Testis (tissue), 3 donors: ENCODE results near the gene PPME1. TPM values are rescaled to one million over a fixed set of nuclear protein-coding genes. Genes with fewer than 3 reads are reported as not detected.
"Not testable (repeated sequence)": the region's sequence is repeated elsewhere in the genome, so short reads cannot be mapped to it uniquely, and the experiment has no call there.

Experiments used
- DNase-seq: peaks from one replicate; pipeline ENCODE4 v3.0.0-alpha.2; 2019
- H3K27ac ChIP-seq, 2 donors: fragments of 200-600 bp; sonication (generic); one replicate each; pipeline ENCODE4 v1.5.1; 2019
- H3K27me3 ChIP-seq: fragments of 200-600 bp; sonication (generic); one replicate; pipeline ENCODE4 v1.5.1; 2019
- H3K36me3 ChIP-seq: fragments of 200-600 bp; sonication (generic); one replicate; pipeline ENCODE4 v1.5.1; 2017; ENCODE audit warnings: low read depth; ENCODE audit errors: missing control alignments
- H3K4me1 ChIP-seq: fragments of 200-600 bp; sonication (generic); one replicate; pipeline ENCODE4 v1.5.1; 2019
- H3K4me3 ChIP-seq, 2 donors: fragments of 200-600 bp; sonication (generic); one replicate each; pipeline ENCODE4 v1.5.1; 2017 to 2019
- H3K9me3 ChIP-seq: fragments of 200-600 bp; sonication (generic); one replicate; pipeline ENCODE4 v1.5.1; 2017
- POLR2A ChIP-seq: fragments of 450-650 bp; IDR thresholded peaks from one replicate; pipeline ENCODE4 v1.6.1; 2017; ENCODE audit warnings: antibody characterized with exemption, mild to moderate bottlenecking, moderate library complexity
- WGBS, 2 donors: methylation state at CpG; one replicate each; pipeline ENCODE4 v1.1.5; 2018; 5-methylcytosine and 5-hydroxymethylcytosine counted together
- intact Hi-C: fragments of 100-400 bp; cut with DNase I; formaldehyde crosslinking; loops from one replicate; pipeline ENCODE4 v1.15.1; 2023; ENCODE audit warnings: low total_unique reads
- polyA plus RNA-seq: library from polyadenylated mRNA; stranded (reverse); fragments of 350-450 nt; fragmentation: Illumina TruSeq; extraction: RNeasy Lipid Tissue Mini Kit (QIAGEN cat#74804); gene quantifications from one replicate; pipeline ENCODE4 v1.2.3, GENCODE V29; 2014; ENCODE audit warnings: low read depth, low replicate concordance; ENCODE audit not compliant: insufficient read depth
- total RNA-seq, 2 donors: library from RNA; depleted of rRNA; stranded (reverse); fragments of >200 nt; gene quantifications; one replicate each; pipeline ENCODE4 v1.2.3, GENCODE V29; 2016
- TF ChIP-seq, protein P1 (sequence below), 3 experiments: fragments of 450-650 bp in 2 of 3; fragments of 200-600 bp in 1 of 3; sonication (generic) in 1 of 3; IDR thresholded peaks; one replicate each; pipeline ENCODE4 v1.5.1; 2016 to 2019; ENCODE audit warnings: antibody characterized with exemption in 3 of 3, mild to moderate bottlenecking in 2 of 3, moderate library complexity in 1 of 3

The PPME1 gene
- total and polyA plus RNA-seq, 3 donors from 2014 or later = 67.1 to 90.9 (median 68.9) TPM

DNA sequence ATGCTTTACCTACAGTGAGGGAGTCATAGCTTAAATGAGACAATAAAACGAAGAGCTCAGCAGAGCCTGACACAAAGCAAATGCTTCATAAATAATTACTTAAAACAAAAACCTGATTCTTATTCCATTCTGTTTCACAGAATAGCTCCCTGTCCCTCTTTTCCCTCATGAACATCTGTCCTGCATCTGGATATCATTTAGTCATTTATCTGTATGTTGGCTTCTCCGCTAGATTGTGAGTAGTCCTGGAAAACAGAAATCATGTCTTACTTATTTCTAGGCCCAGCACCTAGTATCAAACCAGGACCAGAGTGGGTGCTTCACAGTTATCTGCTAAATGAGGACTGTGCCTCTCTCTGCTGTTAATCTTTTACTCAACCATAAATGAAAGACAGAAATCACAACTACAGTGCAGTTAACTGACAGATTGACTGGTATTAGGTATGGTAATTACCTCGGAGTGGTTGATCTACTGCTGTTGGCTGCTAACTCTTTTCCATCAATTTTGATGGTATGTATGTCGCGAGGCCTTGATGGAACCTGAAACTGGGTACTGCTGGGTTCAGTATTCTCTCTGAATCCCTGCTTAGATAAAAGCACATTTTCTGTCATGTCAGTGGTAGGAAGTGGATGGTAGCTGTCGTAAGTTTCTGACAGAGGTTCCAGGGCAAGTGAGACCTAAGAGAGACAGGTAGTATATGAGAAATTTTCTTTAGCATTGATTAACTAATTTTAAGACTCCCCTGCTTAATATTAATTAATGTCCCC, 31.8 kb upstream of the PPME1 start:
- intact Hi-C loops = no loop called here
- Histone ChIP-seq H3K27ac (peak overlapping the region in 1 of 2 donors; percentile 66), H3K27me3 (no peaks in the 10 kb centered on the region), H3K36me3 (no peaks in the 10 kb centered on the region), H3K4me3 (no peak overlapping the region), H3K9me3 (no peaks in the 10 kb centered on the region), H3K4me1 (no peaks in the 10 kb centered on the region)
- 88 to 90% methylated on average over 6 of the region's 6 CpGs for WGBS, 2 donors
- TF ChIP-seq, protein P1, sequence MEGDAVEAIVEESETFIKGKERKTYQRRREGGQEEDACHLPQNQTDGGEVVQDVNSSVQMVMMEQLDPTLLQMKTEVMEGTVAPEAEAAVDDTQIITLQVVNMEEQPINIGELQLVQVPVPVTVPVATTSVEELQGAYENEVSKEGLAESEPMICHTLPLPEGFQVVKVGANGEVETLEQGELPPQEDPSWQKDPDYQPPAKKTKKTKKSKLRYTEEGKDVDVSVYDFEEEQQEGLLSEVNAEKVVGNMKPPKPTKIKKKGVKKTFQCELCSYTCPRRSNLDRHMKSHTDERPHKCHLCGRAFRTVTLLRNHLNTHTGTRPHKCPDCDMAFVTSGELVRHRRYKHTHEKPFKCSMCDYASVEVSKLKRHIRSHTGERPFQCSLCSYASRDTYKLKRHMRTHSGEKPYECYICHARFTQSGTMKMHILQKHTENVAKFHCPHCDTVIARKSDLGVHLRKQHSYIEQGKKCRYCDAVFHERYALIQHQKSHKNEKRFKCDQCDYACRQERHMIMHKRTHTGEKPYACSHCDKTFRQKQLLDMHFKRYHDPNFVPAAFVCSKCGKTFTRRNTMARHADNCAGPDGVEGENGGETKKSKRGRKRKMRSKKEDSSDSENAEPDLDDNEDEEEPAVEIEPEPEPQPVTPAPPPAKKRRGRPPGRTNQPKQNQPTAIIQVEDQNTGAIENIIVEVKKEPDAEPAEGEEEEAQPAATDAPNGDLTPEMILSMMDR (IDR thresholded peaks at IDR 0.05) = no peak
- TF ChIP-seq POLR2A = no peak
- no peak for DNase-seq

DNA sequence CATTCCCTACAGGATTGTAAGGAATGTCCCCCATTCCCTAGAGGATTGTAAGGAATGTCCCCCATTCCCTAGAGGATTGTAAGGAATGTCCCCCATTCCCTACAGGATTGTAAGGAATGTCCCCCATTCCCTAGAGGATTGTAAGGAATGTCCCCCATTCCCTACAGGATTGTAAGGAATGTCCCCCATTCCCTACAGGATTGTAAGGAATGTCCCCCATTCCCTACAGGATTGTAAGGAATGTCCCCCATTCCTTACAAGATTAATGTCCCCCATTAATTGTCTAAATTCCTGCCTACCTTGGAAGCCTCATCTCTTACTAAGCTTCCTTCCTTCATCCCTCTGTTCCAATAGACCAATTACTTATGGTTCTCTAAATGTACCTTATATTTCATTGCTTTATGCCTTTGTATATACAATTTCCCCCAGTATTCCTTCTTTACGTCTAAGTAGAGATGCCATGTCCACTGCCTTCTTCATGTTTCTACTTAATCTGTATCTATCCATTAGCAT, 31.1 kb upstream of the PPME1 start:
- H3K36me3 ChIP-seq, H3K27me3 ChIP-seq, H3K9me3 ChIP-seq, H3K4me3 ChIP-seq, intact Hi-C loops, H3K4me1 ChIP-seq, H3K27ac ChIP-seq, DNase-seq: not testable (repeated sequence)
- 97 to 100% methylated on average over 1 of the region's 1 CpG for WGBS, 2 donors

DNA sequence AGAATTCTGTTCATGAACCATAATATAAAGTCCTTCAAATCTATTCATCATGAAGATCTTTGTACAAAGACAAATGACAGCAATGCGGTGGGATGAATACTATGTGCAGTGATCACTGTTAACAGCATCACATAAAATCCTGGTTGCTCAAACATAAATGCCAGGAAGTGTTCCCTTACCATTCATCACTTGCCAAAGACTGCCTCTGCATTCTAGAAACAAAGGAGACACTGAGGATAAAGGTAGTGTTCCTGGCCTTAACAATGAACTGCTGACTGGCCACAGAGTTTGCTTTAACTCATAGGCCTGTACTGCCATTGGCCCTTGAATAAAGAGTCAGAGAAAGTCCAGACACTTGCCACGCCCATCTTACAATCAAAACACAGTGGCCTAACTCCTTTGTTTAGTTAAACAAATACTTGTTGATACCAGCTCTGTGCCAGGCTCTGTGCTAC, 29.8 kb upstream of the PPME1 start:
- no peak overlapping the region for H3K27ac ChIP-seq
- H3K27me3 ChIP-seq = no peaks in the 10 kb centered on the region
- no peak for TF ChIP-seq POLR2A
- TF ChIP-seq, protein P1 (IDR thresholded peaks at IDR 0.05) = no peak
- DNase-seq = no peak
- no peak overlapping the region for H3K4me3 ChIP-seq
- WGBS, 2 donors = 89 to 96% methylated on average over 2 of the region's 2 CpGs
- H3K9me3 ChIP-seq = no peaks in the 10 kb centered on the region
- intact Hi-C loops = no loop called here
- H3K36me3 ChIP-seq = no peaks in the 10 kb centered on the region
- H3K4me1 ChIP-seq = no peaks in the 10 kb centered on the region

DNA sequence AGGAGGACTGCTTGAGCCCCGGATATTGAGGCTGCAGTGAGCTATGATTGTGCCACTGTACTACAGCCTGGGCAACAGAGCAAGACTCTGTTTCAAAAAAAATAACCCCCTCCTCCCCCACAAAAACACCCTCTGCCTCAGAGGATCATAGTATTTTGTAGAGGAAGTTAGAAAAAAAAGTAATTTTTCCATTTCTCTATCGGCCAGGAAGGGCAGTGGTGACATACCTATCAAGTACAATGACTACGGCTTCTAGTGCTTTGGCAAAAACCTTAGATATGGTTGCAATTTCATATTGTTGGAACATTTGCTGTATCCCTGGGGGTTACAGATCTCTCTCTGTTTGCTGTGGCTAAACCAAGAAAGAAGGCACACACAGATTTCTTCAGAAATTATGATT, 29.2 kb upstream of the PPME1 start:
- TF ChIP-seq, protein P1 (IDR thresholded peaks at IDR 0.05) = no peak
- TF ChIP-seq POLR2A = no peak
- H3K4me3 ChIP-seq = no peak overlapping the region
- 64 to 68% methylated on average over 3 of the region's 3 CpGs for WGBS, 2 donors
- H3K4me1 ChIP-seq = no peaks in the 10 kb centered on the region
- DNase-seq = no peak
- H3K27ac ChIP-seq = peak overlapping the region in 1 of 2 donors; percentile 9
- no peaks in the 10 kb centered on the region for H3K36me3 ChIP-seq
- H3K9me3 ChIP-seq = no peaks in the 10 kb centered on the region
- intact Hi-C loops = no loop called here
- no peaks in the 10 kb centered on the region for H3K27me3 ChIP-seq

DNA sequence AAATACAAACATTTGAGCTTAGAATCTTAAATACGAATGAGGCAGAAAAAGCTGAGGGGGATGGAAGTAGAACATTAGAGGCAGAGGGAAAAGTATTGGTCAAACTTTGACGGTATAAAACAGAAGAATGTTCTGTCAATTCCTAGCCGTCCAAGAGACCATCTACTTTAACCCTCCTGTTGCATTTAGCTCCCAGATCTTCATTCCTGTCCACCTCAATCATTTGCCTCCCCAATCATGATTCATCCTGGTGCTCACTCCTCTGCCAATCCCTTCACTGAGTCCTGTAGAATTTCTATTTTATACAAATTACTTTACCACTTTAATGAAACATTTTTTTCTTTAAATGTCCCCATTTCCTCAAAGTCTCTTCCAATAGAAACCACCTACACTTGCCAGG, 28.5 kb upstream of the PPME1 start:
- Histone ChIP-seq H3K27ac (peak overlapping the region in 1 of 2 donors; percentile 9), H3K9me3 (no peaks in the 10 kb centered on the region), H3K4me3 (no peak overlapping the region), H3K27me3 (no peaks in the 10 kb centered on the region), H3K36me3 (no peaks in the 10 kb centered on the region), H3K4me1 (no peaks in the 10 kb centered on the region)
- intact Hi-C loops = no loop called here
- no peak for TF ChIP-seq POLR2A
- TF ChIP-seq, protein P1 (IDR thresholded peaks at IDR 0.05) = no peak
- WGBS, 2 donors = 68 to 75% methylated on average over 3 of the region's 3 CpGs
- no peak for DNase-seq
